KOPT-K1 (cell line): ENCODE results near the gene BPIFB2.
"Not testable (repeated sequence)": the region's sequence is repeated elsewhere in the genome, so short reads cannot be mapped to it uniquely, and the experiment has no call there.

ENCODE experiments used
- H3K27ac ChIP-seq: fragments of 200-600 bp; sonication (generic); 2 replicates; pipeline ENCODE4 v1.5.1; 2016; ENCODE audit warnings: antibody characterized with exemption, mild to moderate bottlenecking, low read depth, low read length; ENCODE audit not compliant: poor library complexity, severe bottlenecking
- H3K36me3 ChIP-seq: fragments of 200-600 bp; sonication (generic); 2 replicates; pipeline ENCODE4 v1.5.1; 2017; ENCODE audit warnings: antibody characterized with exemption, mild to moderate bottlenecking, low read length, moderate library complexity; ENCODE audit not compliant: insufficient read depth
- H3K9me3 ChIP-seq: fragments of 200-600 bp; sonication (generic); 2 replicates; pipeline ENCODE4 v1.5.1; 2017; ENCODE audit warnings: antibody characterized with exemption, low read length, mild to moderate bottlenecking; ENCODE audit not compliant: insufficient read depth, poor library complexity, severe bottlenecking

Gene BPIFB2

GRCh38 chr20:33042430-33042829, 34.9 kb downstream of the BPIFB2 start:
- Histone ChIP-seq H3K27ac (no peak overlapping the region), H3K9me3 (peaks cover 13% of the 10 kb centered on the region), H3K36me3 (no peaks in the 10 kb centered on the region)

- Histone ChIP-seq H3K36me3 (no peaks in the 10 kb centered on the region), H3K9me3 (peaks cover 14% of the 10 kb centered on the region), H3K27ac (no peak overlapping the region)
These were observed 35.7 kb downstream of the BPIFB2 start for GRCh38 chr20:33042983-33043730.

GRCh38 chr20:33043731-33044181, 36.3 kb downstream of the BPIFB2 start:
- Histone ChIP-seq H3K36me3 (no peaks in the 10 kb centered on the region), H3K9me3 (peaks cover 14% of the 10 kb centered on the region), H3K27ac (no peak overlapping the region)

- H3K9me3 ChIP-seq, result peaks cover 14% of the 10 kb centered on the region
- not testable (repeated sequence) for H3K36me3 ChIP-seq, H3K27ac ChIP-seq
These were observed 37.7 kb downstream of the BPIFB2 start for GRCh38 chr20:33045129-33045721.

GRCh38 chr20:33046412-33046811, 38.9 kb downstream of the BPIFB2 start:
- peaks cover 14% of the 10 kb centered on the region for H3K9me3 ChIP-seq
- H3K36me3 ChIP-seq, result no peaks in the 10 kb centered on the region
- H3K27ac ChIP-seq, result no peak overlapping the region

- peaks cover 3% of the 10 kb centered on the region for H3K9me3 ChIP-seq
- H3K36me3 ChIP-seq, result no peaks in the 10 kb centered on the region
- H3K27ac ChIP-seq, result no peak overlapping the region
These were observed 43.8 kb downstream of the BPIFB2 start for GRCh38 chr20:33051333-33051732.

GRCh38 chr20:33053291-33054106, 46.0 kb downstream of the BPIFB2 start, which contains the start of gene BPIFB3:
BPIFB3 (plus strand) TSS chr20:33053903; CDS start chr20:33055436, 1,533 bp downstream.
- H3K27ac ChIP-seq, result no peak within 1 kb of the TSS
- no peaks in the 10 kb centered on the region for H3K9me3 ChIP-seq
- no peaks in the 10 kb centered on the region for H3K36me3 ChIP-seq

- Histone ChIP-seq H3K27ac (no peak overlapping the region), H3K36me3 (no peaks in the 10 kb centered on the region), H3K9me3 (no peaks in the 10 kb centered on the region)
These were observed 46.9 kb downstream of the BPIFB2 start for GRCh38 chr20:33054381-33054780.

- H3K27ac ChIP-seq, result no peak overlapping the region
- H3K9me3 ChIP-seq, result no peaks in the 10 kb centered on the region
- H3K36me3 ChIP-seq, result no peaks in the 10 kb centered on the region
These were observed 47.3 kb downstream of the BPIFB2 start for GRCh38 chr20:33054791-33055190.

- Histone ChIP-seq H3K36me3 (no peaks in the 10 kb centered on the region), H3K27ac (no peak overlapping the region), H3K9me3 (no peaks in the 10 kb centered on the region)
These were observed 51.6 kb downstream of the BPIFB2 start for GRCh38 chr20:33059136-33059535.

- no peaks in the 10 kb centered on the region for H3K36me3 ChIP-seq
These were observed 52.4 kb downstream of the BPIFB2 start for GRCh38 chr20:33059741-33060390.

GRCh38 chr20:33061658-33062028, 54.1 kb downstream of the BPIFB2 start:
- Histone ChIP-seq H3K36me3 (no peaks in the 10 kb centered on the region), H3K9me3 (no peaks in the 10 kb centered on the region), H3K27ac (no peak overlapping the region)

More at GRCh38 chr20:33059741-33060390, 52.4 kb downstream of the BPIFB2 start:
- Histone ChIP-seq H3K9me3 (no peaks in the 10 kb centered on the region), H3K27ac (no peak overlapping the region)

- H3K36me3 ChIP-seq, result no peaks in the 10 kb centered on the region
- no peaks in the 10 kb centered on the region for H3K9me3 ChIP-seq
- no peak overlapping the region for H3K27ac ChIP-seq
These were observed 54.8 kb downstream of the BPIFB2 start for GRCh38 chr20:33062105-33062824.

- Histone ChIP-seq H3K9me3 (no peaks in the 10 kb centered on the region), H3K27ac (no peak overlapping the region), H3K36me3 (no peaks in the 10 kb centered on the region)
These were observed 55.3 kb downstream of the BPIFB2 start for GRCh38 chr20:33062825-33063149.
